Measurements from ENCODE around the gene EMCN.

DNA sequence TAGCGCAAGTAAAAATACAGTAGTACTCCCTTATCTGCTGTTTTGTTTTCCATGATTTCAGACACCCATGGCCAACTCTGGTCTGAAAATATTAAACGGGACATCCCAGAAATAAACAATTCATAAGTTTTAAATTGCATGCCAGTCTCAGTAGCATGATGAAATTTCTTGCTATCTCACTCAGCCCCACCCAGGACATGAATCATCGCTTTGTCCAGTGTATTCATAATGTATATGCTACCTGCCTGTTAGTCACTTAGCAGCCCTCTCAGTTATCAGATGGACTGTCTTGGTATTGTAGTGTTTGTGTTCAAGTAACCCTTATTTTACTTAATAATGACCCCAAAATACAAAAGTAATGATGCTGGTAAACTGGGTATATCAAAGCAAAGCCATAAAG lies 169.3 kb downstream of the EMCN start:
- TF ChIP-seq, protein P1, sequence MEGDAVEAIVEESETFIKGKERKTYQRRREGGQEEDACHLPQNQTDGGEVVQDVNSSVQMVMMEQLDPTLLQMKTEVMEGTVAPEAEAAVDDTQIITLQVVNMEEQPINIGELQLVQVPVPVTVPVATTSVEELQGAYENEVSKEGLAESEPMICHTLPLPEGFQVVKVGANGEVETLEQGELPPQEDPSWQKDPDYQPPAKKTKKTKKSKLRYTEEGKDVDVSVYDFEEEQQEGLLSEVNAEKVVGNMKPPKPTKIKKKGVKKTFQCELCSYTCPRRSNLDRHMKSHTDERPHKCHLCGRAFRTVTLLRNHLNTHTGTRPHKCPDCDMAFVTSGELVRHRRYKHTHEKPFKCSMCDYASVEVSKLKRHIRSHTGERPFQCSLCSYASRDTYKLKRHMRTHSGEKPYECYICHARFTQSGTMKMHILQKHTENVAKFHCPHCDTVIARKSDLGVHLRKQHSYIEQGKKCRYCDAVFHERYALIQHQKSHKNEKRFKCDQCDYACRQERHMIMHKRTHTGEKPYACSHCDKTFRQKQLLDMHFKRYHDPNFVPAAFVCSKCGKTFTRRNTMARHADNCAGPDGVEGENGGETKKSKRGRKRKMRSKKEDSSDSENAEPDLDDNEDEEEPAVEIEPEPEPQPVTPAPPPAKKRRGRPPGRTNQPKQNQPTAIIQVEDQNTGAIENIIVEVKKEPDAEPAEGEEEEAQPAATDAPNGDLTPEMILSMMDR (IDR thresholded peaks at IDR 0.05), result no peak
- no peak for TF ChIP-seq EP300 (IDR thresholded peaks at IDR 0.05)

All from ovary (tissue), 3 donors.